Measurements from ENCODE around the gene CC2D2A. TPM values are rescaled to one million over a fixed set of nuclear protein-coding genes. Genes with fewer than 3 reads are reported as not detected.

Gene CC2D2A
- total and polyA plus RNA-seq, 9 of the 15 experiments (the other 6 are each of a cell fraction or from before 2014, with no cell fraction given) = 0.36 to 2.5 (median 1.6) TPM

GRCh38 chr4:15482842-15483241, 13.2 kb downstream of the CC2D2A start:
- no peak overlapping the region for H3K27ac ChIP-seq (ENCODE audit: extremely low read depth, low read depth, low read length)
- no peak overlapping the region; the same call in 1 of the 2 replicates for H3K4me2 ChIP-seq (ENCODE audit: insufficient read depth, low read length)
- no peaks in the 10 kb centered on the region for H3K79me2 ChIP-seq (ENCODE audit: control insufficient read depth, insufficient read depth, low read length)
- 13% methylated on average over 2 of the region's 2 CpGs for WGBS (ENCODE audit: insufficient coverage, low coverage, missing lambda C conversion rate)
- ChIA-PET CTCF (ENCODE audit: low intra/inter-chr PET ratio) (no interaction called here), POLR2A (interaction anchor here (1.4 kb wide), 1 partner anchor 12 kb away, joined by 3 read pairs; no protein-coding TSS in a partner anchor)
- no peak overlapping the region for H3K9ac ChIP-seq (ENCODE audit: insufficient read depth in 1 of 2, low read depth in 2 of 2, low read length in 2 of 2)
- intact Hi-C loops (cut with micrococcal nuclease) = loop anchor here (1.0 to 5.0 kb wide), 3 partner anchors 30 to 167 kb away; no protein-coding TSS in a partner anchor
- H3K36me3 ChIP-seq (ENCODE audit: control insufficient read depth, insufficient read depth, low read length) = no peaks in the 10 kb centered on the region
- peaks cover 0 to 9% of the 10 kb centered on the region in 2 experiments; a peak in 3 of 5 replicates for H3K4me1 ChIP-seq (replicated peaks in 1 of 2; ENCODE audit: control insufficient read depth in 2 of 2, insufficient read depth in 2 of 2, low read length in 2 of 2)
- in situ Hi-C loops (cut with MboI) = loop anchor here (25.0 kb wide), 1 partner anchor 754 kb away; the partner anchor contains the start of gene TAPT1
- peak overlapping the region; percentile 23; the same call in 1 of the 2 replicates for H2AFZ ChIP-seq (ENCODE audit: low read depth, low read length)
- H3K4me3 ChIP-seq = no peak overlapping the region
- no peaks in the 10 kb centered on the region for H3K27me3 ChIP-seq (ENCODE audit: control insufficient read depth in 2 of 2, insufficient read depth in 2 of 2, low read length in 2 of 2)
- TF ChIP-seq RFX1 (IDR thresholded peaks at IDR 0.05) (peak; percentile 24; the same call in 1 of the 2 replicates), RCOR1 (IDR thresholded peaks at IDR 0.05; ENCODE audit: borderline replicate concordance in 1 of 2, low read depth in 2 of 2, low read length in 2 of 2) (peak in 1 of 2 experiments; percentile 87; a peak in 2 of 4 replicates), MECOM (CRISPR knock-in tag; IDR thresholded peaks at IDR 0.05) (peak; percentile 42; the same call in 1 of the 2 replicates), MEIS2 (IDR thresholded peaks at IDR 0.05; ENCODE audit: partially characterized antibody) (peak; percentile 31), CTBP1 (IDR thresholded peaks at IDR 0.05; ENCODE audit: borderline replicate concordance) (peak; percentile 81; the same call in 1 of the 2 replicates), SMARCA4 (IDR thresholded peaks at IDR 0.05) (no peak), RAD21 (CRISPR knock-in tag; conservative IDR thresholded peaks at IDR 0.05 in 1 of 2, IDR thresholded peaks at IDR 0.05 in 1 of 2) (peak in 1 of 2 experiments; percentile 20; a peak in 1 of 4 replicates), TAF9B (IDR thresholded peaks at IDR 0.05; ENCODE audit: partially characterized antibody) (no peak), ARID1B (IDR thresholded peaks at IDR 0.05) (peak; percentile 18; the same call in 1 of the 2 replicates)
- TF ChIP-seq, protein P1, sequence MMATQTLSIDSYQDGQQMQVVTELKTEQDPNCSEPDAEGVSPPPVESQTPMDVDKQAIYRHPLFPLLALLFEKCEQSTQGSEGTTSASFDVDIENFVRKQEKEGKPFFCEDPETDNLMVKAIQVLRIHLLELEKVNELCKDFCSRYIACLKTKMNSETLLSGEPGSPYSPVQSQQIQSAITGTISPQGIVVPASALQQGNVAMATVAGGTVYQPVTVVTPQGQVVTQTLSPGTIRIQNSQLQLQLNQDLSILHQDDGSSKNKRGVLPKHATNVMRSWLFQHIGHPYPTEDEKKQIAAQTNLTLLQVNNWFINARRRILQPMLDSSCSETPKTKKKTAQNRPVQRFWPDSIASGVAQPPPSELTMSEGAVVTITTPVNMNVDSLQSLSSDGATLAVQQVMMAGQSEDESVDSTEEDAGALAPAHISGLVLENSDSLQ (IDR thresholded peaks at IDR 0.05) = peak; percentile 33; the same call in 1 of the 2 replicates
- TF ChIP-seq, protein P2, sequence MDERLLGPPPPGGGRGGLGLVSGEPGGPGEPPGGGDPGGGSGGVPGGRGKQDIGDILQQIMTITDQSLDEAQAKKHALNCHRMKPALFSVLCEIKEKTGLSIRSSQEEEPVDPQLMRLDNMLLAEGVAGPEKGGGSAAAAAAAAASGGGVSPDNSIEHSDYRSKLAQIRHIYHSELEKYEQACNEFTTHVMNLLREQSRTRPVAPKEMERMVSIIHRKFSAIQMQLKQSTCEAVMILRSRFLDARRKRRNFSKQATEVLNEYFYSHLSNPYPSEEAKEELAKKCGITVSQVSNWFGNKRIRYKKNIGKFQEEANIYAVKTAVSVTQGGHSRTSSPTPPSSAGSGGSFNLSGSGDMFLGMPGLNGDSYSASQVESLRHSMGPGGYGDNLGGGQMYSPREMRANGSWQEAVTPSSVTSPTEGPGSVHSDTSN (CRISPR knock-in tag; IDR thresholded peaks at IDR 0.05; ENCODE audit: low read depth) = no peak
- TF ChIP-seq, protein P2 (tag; conservative IDR thresholded peaks at IDR 0.05; ENCODE audit: low read depth) = 0 out of 2 replicates have a peak, but pooled peaks have one; percentile 39
- peak; percentile 82 for FAIRE-seq
- H3K9me1 ChIP-seq (ENCODE audit: control insufficient read depth, insufficient read depth, low read length) = no peaks in the 10 kb centered on the region
- H4K20me1 ChIP-seq (replicated peaks; ENCODE audit: control insufficient read depth, insufficient read depth, low read length) = no peaks in the 10 kb centered on the region
- peak in 2 of 4 experiments; percentile 31 to 56 for DNase-seq (ENCODE audit: extremely low read depth in 1 of 4, low spot score in 3 of 4)
- no peaks in the 10 kb centered on the region for H3K9me3 ChIP-seq (replicated peaks; ENCODE audit: control insufficient read depth, insufficient read depth, low read depth, low read length)
- peak; percentile 65 for ATAC-seq
- no TSS peak for BruUV-seq (replicated peaks)

Data from K562 (cell line).